HG03159 (cell line): ENCODE measurements around the gene GXYLT2.

Source experiments
- ATAC-seq: cut with Tn5 transposase; IDR thresholded peaks from one replicate; pipeline ENCODE4 v1.9.1; 2021; ENCODE audit warnings: mild to moderate bottlenecking, moderate library complexity; ENCODE audit not compliant: unreplicated experiment

GXYLT2 gene

GRCh38 chr3:72887705-72888545 lies at the start of gene GXYLT2:
TSS of gene GXYLT2 (plus strand) at chr3:72888046. CDS start at chr3:72888234, 188 bp downstream.
- peak; percentile 60 for ATAC-seq

GRCh38 chr3:72839057-72839456 lies 48.8 kb upstream of the GXYLT2 start:
- no peak for ATAC-seq

GRCh38 chr3:72844436-72844993 lies 43.3 kb upstream of the GXYLT2 start:
- ATAC-seq: no peak

GRCh38 chr3:72846166-72846565 lies 41.7 kb upstream of the GXYLT2 start:
- ATAC-seq: no peak

GRCh38 chr3:72847282-72847681 lies 40.6 kb upstream of the GXYLT2 start:
- ATAC-seq: no peak

- peak; percentile 85 for ATAC-seq
Measured at GRCh38 chr3:72847751-72848702, 39.8 kb upstream of the GXYLT2 start, which contains the start of gene SHQ1. TSS of gene SHQ1 (minus strand) at chr3:72848445. CDS start at chr3:72848340, 105 bp downstream.

- ATAC-seq: peak; percentile 45
Measured at GRCh38 chr3:72848703-72849081, 39.2 kb upstream of the GXYLT2 start.

- ATAC-seq: no peak
Measured at GRCh38 chr3:72855001-72855400, 32.8 kb upstream of the GXYLT2 start.

GRCh38 chr3:72860053-72860452 lies 27.8 kb upstream of the GXYLT2 start:
- ATAC-seq: no peak

GRCh38 chr3:72860846-72861245 lies 27.0 kb upstream of the GXYLT2 start:
- no peak for ATAC-seq

- no peak for ATAC-seq
Measured at GRCh38 chr3:72862314-72863090, 25.3 kb upstream of the GXYLT2 start.

- ATAC-seq: no peak
Measured at GRCh38 chr3:72872183-72872582, 15.7 kb upstream of the GXYLT2 start.

GRCh38 chr3:72887343-72887704 lies 522 bp upstream of the GXYLT2 start:
- no peak for ATAC-seq

- no peak for ATAC-seq
Measured at GRCh38 chr3:72888546-72889309, 882 bp downstream of the GXYLT2 start.

- ATAC-seq: no peak
Measured at GRCh38 chr3:72889310-72890165, 1.7 kb downstream of the GXYLT2 start.

GRCh38 chr3:72890166-72890925 lies 2.5 kb downstream of the GXYLT2 start:
- ATAC-seq: no peak

- ATAC-seq: no peak
Measured at GRCh38 chr3:72891053-72891855, 3.4 kb downstream of the GXYLT2 start.
